Mucosa of descending colon (tissue), 3 donors: Measurements from ENCODE around the gene DCLK1. TPM values are rescaled to one million over a fixed set of nuclear protein-coding genes. Genes with fewer than 3 reads are reported as not detected.

ENCODE experiments used
- ATAC-seq: fragments of 200-7000 bp; cut with Tn5 transposase; one replicate; pipeline ENCODE4 v1.9.1; 2020; ENCODE audit warnings: mild to moderate bottlenecking, moderate library complexity
- DNase-seq, 3 donors: peaks; one replicate each; pipeline ENCODE4 v3.0.0-alpha.2; 2020
- H3K36me3 ChIP-seq: fragments of 200-600 bp; one replicate; pipeline ENCODE4 v1.8.0; 2021; ENCODE audit warnings: low read depth, mild to moderate bottlenecking
- H3K4me1 ChIP-seq: fragments of 200-600 bp; one replicate; pipeline ENCODE4 v1.8.0; 2021; ENCODE audit warnings: low read depth, mild to moderate bottlenecking
- H3K4me3 ChIP-seq: fragments of 200-600 bp; one replicate; pipeline ENCODE4 v1.8.0; 2021; ENCODE audit warnings: mild to moderate bottlenecking
- H3K9me3 ChIP-seq: fragments of 200-600 bp; one replicate; pipeline ENCODE4 v1.8.0; 2021; ENCODE audit warnings: mild to moderate bottlenecking
- CTCF ChIP-seq: fragments of 200-600 bp; IDR thresholded peaks from one replicate; pipeline ENCODE4 v1.8.0; 2022; ENCODE audit warnings: antibody characterized with exemption, mild to moderate bottlenecking
- intact Hi-C, 2 donors: fragments of 100-400 bp; cut with DNase I in 1 of 2; cut with micrococcal nuclease in 1 of 2; formaldehyde crosslinking; loops; one replicate each; pipeline versions ENCODE4 v1.11.0 to v1.11.1; 2022; cut with DNase I, micrococcal nuclease
- total RNA-seq, 3 donors: library from RNA; stranded (reverse); fragmentation: NEBNext Ultra II Directional in 2 of 3; extraction: Animal tissue kit (Norgen Biotek cat#: 25700) in 2 of 3; gene quantifications; one replicate each; pipeline versions ENCODE4 v1.2.1 to v1.2.4, GENCODE V29; 2021 to 2023
- donor health status: DM: no; HTN: no; CAD: no; lungs with moderate emphysema.
- donor health status: DM: no; HTN: no; CAD: no.
- donor health status: DM: no; HTN: yes; CAD: no.

Gene DCLK1
- total RNA-seq, 3 donors from 2014 or later, result 2.6 to 17.9 (median 12.7) TPM

GRCh38 chr13:35793823-35794222, 337.4 kb downstream of the DCLK1 start:
- Histone ChIP-seq H3K9me3 (no peaks in the 10 kb centered on the region), H3K4me1 (no peaks in the 10 kb centered on the region), H3K4me3 (no peak overlapping the region), H3K36me3 (no peaks in the 10 kb centered on the region)
- ATAC-seq (no peak), DNase-seq (no peak)
- no peak for TF ChIP-seq CTCF
- intact Hi-C loops, result no loop called here

GRCh38 chr13:35792911-35793310, 338.3 kb downstream of the DCLK1 start:
- Histone ChIP-seq H3K9me3 (no peaks in the 10 kb centered on the region), H3K4me3 (no peak overlapping the region), H3K36me3 (no peaks in the 10 kb centered on the region), H3K4me1 (no peaks in the 10 kb centered on the region)
- no peak for ATAC-seq
- intact Hi-C loops, result no loop called here
- DNase-seq, result no peak
- no peak for TF ChIP-seq CTCF

- H3K4me1 ChIP-seq, result no peaks in the 10 kb centered on the region
Measured at GRCh38 chr13:35792021-35792420, 339.2 kb downstream of the DCLK1 start.

GRCh38 chr13:35791184-35791851, 339.9 kb downstream of the DCLK1 start:
- ATAC-seq (no peak), DNase-seq (no peak)
- no peaks in the 10 kb centered on the region for H3K9me3 ChIP-seq
- TF ChIP-seq CTCF, result no peak
- H3K36me3 ChIP-seq, result no peaks in the 10 kb centered on the region
- H3K4me3 ChIP-seq, result no peak overlapping the region
- intact Hi-C loops, result no loop called here
- no peaks in the 10 kb centered on the region for H3K4me1 ChIP-seq

More at GRCh38 chr13:35792021-35792420, 339.2 kb downstream of the DCLK1 start:
- no peaks in the 10 kb centered on the region for H3K9me3 ChIP-seq
- ATAC-seq (no peak), DNase-seq (no peak)
- H3K4me3 ChIP-seq, result no peak overlapping the region
- no peak for TF ChIP-seq CTCF
- no peaks in the 10 kb centered on the region for H3K36me3 ChIP-seq
- intact Hi-C loops, result no loop called here

- Histone ChIP-seq H3K9me3 (no peaks in the 10 kb centered on the region), H3K36me3 (no peaks in the 10 kb centered on the region), H3K4me3 (no peak overlapping the region), H3K4me1 (no peaks in the 10 kb centered on the region)
- TF ChIP-seq CTCF, result no peak
- DNase-seq (no peak), ATAC-seq (no peak)
- intact Hi-C loops, result no loop called here
Measured at GRCh38 chr13:35789335-35790165, 341.6 kb downstream of the DCLK1 start.
